IMR-90 (cell line): ENCODE measurements around the gene PEF1. TPM values are rescaled to one million over a fixed set of nuclear protein-coding genes. Genes with fewer than 3 reads are reported as not detected.

Experiments
- ATAC-seq: fragments of 200-7000 bp; cut with Tn5 transposase; 2 replicates; pipeline ENCODE4 v1.9.1; 2020; ENCODE audit warnings: low read depth, mild to moderate bottlenecking, moderate library complexity
- BruUV-seq: library from RNA; stranded (reverse); fragments of 400-500 nt; replicated peaks from 2 replicates; lab custom pipeline; 2021; lab: Mats Ljungman, UMichigan
- CTCF ChIA-PET: fragments of 300-600 bp; formaldehyde crosslinking; extraction: SDS; loops from one replicate; lab custom pipeline; 2021; ENCODE audit warnings: antibody characterized with exemption; lab: Yijun Ruan, JAX
- POLR2A ChIA-PET: fragments of 300-600 bp; sonication (Branson Sonifier 250); formaldehyde crosslinking; loops from one replicate; lab custom pipeline; 2022; ENCODE audit warnings: antibody characterized with exemption; ENCODE audit not compliant: unreplicated experiment; lab: Charles Lee
- DNase-seq: peaks from one replicate; pipeline ENCODE4 v3.0.0; 2013
- H2AFZ ChIP-seq: replicated peaks from 2 replicates; pipeline ENCODE3; 2013; ENCODE audit warnings: low read length, mild to moderate bottlenecking; ENCODE audit not compliant: poor library complexity
- H2AK5ac ChIP-seq: 2 replicates; pipeline ENCODE4 v1.6.1; 2013; ENCODE audit warnings: low read depth, low read length, inconsistent platforms
- H2AK9ac ChIP-seq: replicated peaks from 2 replicates; pipeline ENCODE3; 2013; ENCODE audit warnings: mild to moderate bottlenecking, low read depth, low read length, moderate library complexity; ENCODE audit not compliant: poor library complexity
- H2BK120ac ChIP-seq: 2 replicates; pipeline ENCODE4 v1.6.1; 2013; ENCODE audit warnings: low read depth, low read length, inconsistent platforms
- H2BK15ac ChIP-seq: 3 replicates; pipeline ENCODE4 v1.6.1; 2013; ENCODE audit warnings: low read depth, low read length, inconsistent platforms
- H2BK20ac ChIP-seq: 2 replicates; pipeline ENCODE4 v1.6.1; 2013; ENCODE audit warnings: low read depth, mild to moderate bottlenecking, inconsistent platforms, low read length, moderate library complexity
- H2BK5ac ChIP-seq: 2 replicates; pipeline ENCODE4 v1.6.1; 2013; ENCODE audit warnings: mild to moderate bottlenecking, low read depth, low read length, inconsistent platforms; ENCODE audit not compliant: poor library complexity, severe bottlenecking
- H3K14ac ChIP-seq: replicated peaks from 2 replicates; pipeline ENCODE4 v1.6.1; 2013; ENCODE audit warnings: low read depth, low read length, inconsistent platforms
- H3K18ac ChIP-seq: 2 replicates; pipeline ENCODE4 v1.6.1; 2013; ENCODE audit warnings: low read depth, low read length, control low read depth
- H3K23ac ChIP-seq: 2 replicates; pipeline ENCODE4 v1.6.1; 2013; ENCODE audit warnings: low read depth, low read length, inconsistent platforms
- H3K27ac ChIP-seq: 2 replicates; pipeline ENCODE4 v1.5.1; 2013; ENCODE audit warnings: mild to moderate bottlenecking, control low read depth, low read length; ENCODE audit not compliant: insufficient read depth
- H3K27me3 ChIP-seq: 2 replicates; pipeline ENCODE4 v1.6.1; 2013; ENCODE audit warnings: low read length; ENCODE audit not compliant: control insufficient read depth, insufficient read depth
- H3K36me3 ChIP-seq: 2 replicates; pipeline ENCODE4 v1.6.1; 2013; ENCODE audit warnings: low read length, mixed read lengths; ENCODE audit not compliant: control insufficient read depth, insufficient read depth
- H3K4ac ChIP-seq: 2 replicates; pipeline ENCODE4 v1.6.1; 2013; ENCODE audit warnings: low read depth, low read length, inconsistent platforms
- H3K4me1 ChIP-seq: 2 replicates; pipeline ENCODE4 v1.6.1; 2013; ENCODE audit warnings: low read length, mixed read lengths; ENCODE audit not compliant: control insufficient read depth, insufficient read depth
- H3K4me2 ChIP-seq: 2 replicates; pipeline ENCODE4 v1.6.1; 2013; ENCODE audit warnings: low read depth, mild to moderate bottlenecking, control low read depth, low read length, moderate library complexity
- H3K4me3 ChIP-seq: 2 replicates; pipeline ENCODE4 v1.5.1; 2013; ENCODE audit warnings: low read depth, mild to moderate bottlenecking, control low read depth, low read length, moderate library complexity; ENCODE audit not compliant: insufficient read depth
- H3K56ac ChIP-seq: 2 replicates; pipeline ENCODE4 v1.6.1; 2013; ENCODE audit warnings: low read length, inconsistent platforms; ENCODE audit not compliant: insufficient read depth; ENCODE audit errors: extremely low read depth
- H3K79me1 ChIP-seq, 2 experiments: 2 replicates each; pipeline ENCODE4 v1.6.1; 2013; ENCODE audit warnings: low read length in 2 of 2, inconsistent platforms in 1 of 2, low read depth in 1 of 2
- H3K9ac ChIP-seq: 2 replicates; pipeline ENCODE4 v1.6.1; 2013; ENCODE audit warnings: low read depth, low read length, control low read depth
- H3K9me1 ChIP-seq: 2 replicates; pipeline ENCODE4 v1.6.1; 2013; ENCODE audit warnings: low read length, inconsistent platforms; ENCODE audit not compliant: insufficient read depth
- H3K9me3 ChIP-seq: 2 replicates; pipeline ENCODE4 v1.6.1; 2013; ENCODE audit warnings: low read length; ENCODE audit not compliant: control insufficient read depth, insufficient read depth
- H4K20me1 ChIP-seq: 2 replicates; pipeline ENCODE4 v1.6.1; 2013; ENCODE audit warnings: low read length, inconsistent platforms; ENCODE audit not compliant: insufficient read depth
- H4K5ac ChIP-seq: 2 replicates; pipeline ENCODE4 v1.6.1; 2013; ENCODE audit warnings: mild to moderate bottlenecking, low read depth, low read length, control low read depth
- H4K8ac ChIP-seq, 2 experiments: 2 replicates each; pipeline ENCODE4 v1.6.1; 2013; ENCODE audit warnings: low read depth in 2 of 2, low read length in 2 of 2, control low read depth in 1 of 2, inconsistent platforms in 1 of 2
- H4K91ac ChIP-seq: 2 replicates; pipeline ENCODE4 v1.6.1; 2013; ENCODE audit warnings: low read depth, low read length, inconsistent platforms; ENCODE audit not compliant: insufficient read depth
- CEBPB ChIP-seq: IDR thresholded peaks from 2 replicates; pipeline ENCODE4 v1.6.1; 2012; ENCODE audit warnings: low read depth, low read length, improper control_type of control experiment
- CHD1 ChIP-seq: IDR thresholded peaks from 2 replicates; pipeline ENCODE4 v1.6.1; 2012; ENCODE audit warnings: low read depth, low read length, improper control_type of control experiment
- MAZ ChIP-seq: IDR thresholded peaks from 2 replicates; pipeline ENCODE4 v1.6.1; 2012; ENCODE audit warnings: low read depth, mild to moderate bottlenecking, low read length, improper control_type of control experiment, moderate library complexity, borderline replicate concordance
- RAD21 ChIP-seq: IDR thresholded peaks from 2 replicates; pipeline ENCODE4 v1.6.1; 2012; ENCODE audit warnings: low read length, improper control_type of control experiment
- RFX5 ChIP-seq: IDR thresholded peaks from 2 replicates; pipeline ENCODE4 v1.8.0; 2012; ENCODE audit warnings: low read depth, mild to moderate bottlenecking, low read length, moderate library complexity
- SMC3 ChIP-seq: fragments of 150-350 bp; IDR thresholded peaks from 2 replicates; pipeline ENCODE4 v1.6.1; 2016; ENCODE audit warnings: low read depth, mild to moderate bottlenecking, antibody characterized with exemption, low read length, moderate library complexity
- WGBS, 2 experiments: methylation state at CpG; one replicate each; pipeline versions ENCODE4 v1.1.5 to v1.1.7; 2013; ENCODE audit warnings: missing lambda C conversion rate in 2 of 2; ENCODE audit not compliant: insufficient read length in 1 of 2; ENCODE audit errors: extremely low coverage in 2 of 2; 5-methylcytosine and 5-hydroxymethylcytosine counted together
- dilution Hi-C: fragments of 300-500 bp; cut with HindIII; formaldehyde crosslinking; loops from one replicate; pipeline ENCODE4 v1.14.3; 2018; ENCODE audit warnings: low sequenced_read_pairs; ENCODE audit not compliant: unreplicated experiment
- in situ Hi-C: fragments of 300-500 bp; cut with MboI; formaldehyde crosslinking; loops from 3 replicates; pipeline ENCODE4 v1.14.3; 2019; ENCODE audit warnings: low sequenced_read_pairs, inconsistent platforms, mixed read lengths
- intact Hi-C: fragments of 100-400 bp; cut with micrococcal nuclease; formaldehyde crosslinking; loops from 2 replicates; pipeline ENCODE4 v1.10.0; 2022
- polyA plus RNA-seq, 3 experiments: library from polyadenylated mRNA; depleted of rRNA; stranded (reverse); fragments of >200 nt; gene quantifications; 2 replicates each; pipeline ENCODE4 v1.2.3, GENCODE V29; 2012; ENCODE audit warnings: low replicate concordance in 1 of 3
- total RNA-seq: library from RNA; depleted of rRNA; stranded (reverse); fragments of >200 nt; gene quantifications from 2 replicates; pipeline ENCODE4 v1.2.3, GENCODE V29; 2012
- TF ChIP-seq, protein P1 (sequence below): fragments of 150-350 bp; IDR thresholded peaks from 2 replicates; pipeline ENCODE4 v1.6.1; 2017; ENCODE audit warnings: mild to moderate bottlenecking, antibody characterized with exemption, low read length, low read depth
- TF ChIP-seq, protein P2 (sequence below): fragments of 150-350 bp; IDR thresholded peaks from 2 replicates; pipeline ENCODE4 v1.6.1; 2016; ENCODE audit warnings: low read depth, mild to moderate bottlenecking, low read length, moderate library complexity, borderline replicate concordance

PEF1 gene
- total and polyA plus RNA-seq, 2 of the 4 experiments (the other 2 are of a cell fraction): 84.2 to 104 TPM

DNA sequence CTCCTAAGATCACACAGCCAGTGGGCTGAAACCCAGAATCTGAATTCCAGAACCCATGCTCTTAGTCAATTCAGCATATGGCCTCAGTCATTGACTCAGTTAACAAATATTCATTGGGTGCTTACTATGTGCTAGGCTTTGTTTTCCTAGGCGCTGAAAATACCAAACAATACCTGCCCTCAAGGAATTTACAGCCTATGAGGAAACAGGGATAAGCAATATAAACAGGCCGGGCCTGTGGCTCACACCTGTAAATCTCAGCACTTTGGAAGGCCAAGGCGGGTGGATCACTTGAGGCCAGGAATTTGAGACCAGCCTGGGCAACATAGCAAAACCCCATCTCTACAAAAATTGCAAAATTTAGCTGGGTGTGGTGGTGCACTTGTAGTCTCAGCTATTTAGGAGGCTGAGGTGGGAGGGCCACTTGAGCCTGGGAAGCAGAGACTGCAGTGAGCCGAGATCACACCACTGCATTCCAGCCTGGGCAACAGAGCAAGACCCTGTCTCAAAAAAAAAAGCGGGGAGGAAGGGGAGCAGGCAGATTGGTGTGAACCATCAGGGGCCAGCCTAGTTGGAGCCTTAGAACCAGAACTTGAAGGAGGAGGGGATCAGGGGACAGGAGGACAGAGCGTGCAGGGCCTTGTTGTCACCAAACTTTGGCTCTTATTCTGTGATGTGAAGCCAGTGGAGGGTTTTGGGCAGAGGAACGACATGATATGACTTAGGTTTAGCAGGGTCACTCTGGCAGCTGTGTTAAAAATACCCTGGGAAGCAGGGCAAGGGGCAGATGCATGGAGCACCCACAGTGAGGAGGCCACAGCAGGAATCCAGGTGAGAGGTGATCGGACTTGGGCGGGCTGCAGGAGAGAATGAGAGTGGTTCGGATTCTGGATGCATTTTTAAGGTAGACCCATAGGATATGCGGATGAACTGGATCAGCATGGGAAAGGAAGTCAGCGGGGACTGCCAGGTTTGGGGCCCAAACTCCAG, 62.6 kb downstream of the PEF1 start:
- Histone ChIP-seq H3K14ac (0 out of 2 replicates have a peak overlapping the region, but pooled peaks have one; percentile 2), H2AK5ac (no peak overlapping the region), H2AK9ac (no peak overlapping the region), H2BK5ac (no peak overlapping the region), H2BK15ac (no peak overlapping the region), H2AFZ (no peak overlapping the region), H4K8ac (no peak overlapping the region), H3K23ac (no peak overlapping the region), H2BK20ac (no peak overlapping the region), H4K20me1 (no peaks in the 10 kb centered on the region; the same call in 1 of the 2 replicates), H4K5ac (no peak overlapping the region), H3K4ac (no peak overlapping the region), H2BK120ac (no peak overlapping the region), H3K27ac (no peak overlapping the region), H3K9ac (no peak overlapping the region), H3K9me3 (no peaks in the 10 kb centered on the region), H3K4me3 (no peak overlapping the region), H3K27me3 (peaks cover 7% of the 10 kb centered on the region), H3K4me2 (no peak overlapping the region), H3K79me1 (no peaks in the 10 kb centered on the region), H3K18ac (no peak overlapping the region), H3K36me3 (no peaks in the 10 kb centered on the region), H4K91ac (no peak overlapping the region), H3K9me1 (peaks cover 6% of the 10 kb centered on the region; the same call in 1 of the 2 replicates), H3K56ac (no peak overlapping the region), H3K4me1 (peaks cover 22% of the 10 kb centered on the region; the same call in 1 of the 2 replicates)
- no peak for TF ChIP-seq CHD1
- no peak for TF ChIP-seq MAZ
- TF ChIP-seq, protein P1, sequence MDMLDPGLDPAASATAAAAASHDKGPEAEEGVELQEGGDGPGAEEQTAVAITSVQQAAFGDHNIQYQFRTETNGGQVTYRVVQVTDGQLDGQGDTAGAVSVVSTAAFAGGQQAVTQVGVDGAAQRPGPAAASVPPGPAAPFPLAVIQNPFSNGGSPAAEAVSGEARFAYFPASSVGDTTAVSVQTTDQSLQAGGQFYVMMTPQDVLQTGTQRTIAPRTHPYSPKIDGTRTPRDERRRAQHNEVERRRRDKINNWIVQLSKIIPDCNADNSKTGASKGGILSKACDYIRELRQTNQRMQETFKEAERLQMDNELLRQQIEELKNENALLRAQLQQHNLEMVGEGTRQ: no peak
- TF ChIP-seq, protein P2, sequence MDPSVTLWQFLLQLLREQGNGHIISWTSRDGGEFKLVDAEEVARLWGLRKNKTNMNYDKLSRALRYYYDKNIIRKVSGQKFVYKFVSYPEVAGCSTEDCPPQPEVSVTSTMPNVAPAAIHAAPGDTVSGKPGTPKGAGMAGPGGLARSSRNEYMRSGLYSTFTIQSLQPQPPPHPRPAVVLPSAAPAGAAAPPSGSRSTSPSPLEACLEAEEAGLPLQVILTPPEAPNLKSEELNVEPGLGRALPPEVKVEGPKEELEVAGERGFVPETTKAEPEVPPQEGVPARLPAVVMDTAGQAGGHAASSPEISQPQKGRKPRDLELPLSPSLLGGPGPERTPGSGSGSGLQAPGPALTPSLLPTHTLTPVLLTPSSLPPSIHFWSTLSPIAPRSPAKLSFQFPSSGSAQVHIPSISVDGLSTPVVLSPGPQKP: no peak
- TF ChIP-seq RAD21: no peak
- TF ChIP-seq RFX5: no peak
- TF ChIP-seq CEBPB: no peak
- TF ChIP-seq SMC3: no peak
- WGBS, 2 experiments: 74% methylated on average over 6 of the region's 12 CpGs; no CpG with 5 or more reads in 1 of the 2 experiments
- intact Hi-C loops (no loop called here), dilution Hi-C loops (no loop called here), in situ Hi-C loops (no loop called here)
- POLR2A ChIA-PET: no interaction called here
- DNase-seq: no peak
- BruUV-seq: no TSS peak
- ATAC-seq: no peak
- CTCF ChIA-PET: no interaction called here
